Psoas muscle (tissue), 8 donors: ENCODE data around the gene EGFLAM. TPM values are rescaled to one million over a fixed set of nuclear protein-coding genes. Genes with fewer than 3 reads are reported as not detected.

Experiments
- ATAC-seq, 4 donors: fragments of 200-7000 bp; cut with Tn5 transposase; one replicate each; pipeline ENCODE4 v1.9.1; 2020; ENCODE audit warnings: moderate library complexity in 3 of 4, mild to moderate bottlenecking in 2 of 4
- DNase-seq, 2 donors: peaks; one replicate each; pipeline ENCODE4 v3.0.0-alpha.2; 2020
- H3K27ac ChIP-seq: fragments of 200-600 bp; one replicate; pipeline ENCODE4 v1.8.0; 2022
- H3K27me3 ChIP-seq, 3 donors: fragments of 200-600 bp in 1 of 3; one replicate each; pipeline versions ENCODE4 v1.6.1 to v1.8.0; 2013 to 2022; ENCODE audit warnings: low read length in 2 of 3, mild to moderate bottlenecking in 2 of 3, moderate library complexity in 1 of 3; ENCODE audit not compliant: insufficient read depth in 3 of 3
- H3K36me3 ChIP-seq, 2 donors: fragments of 200-600 bp in 1 of 2; one replicate each; pipeline versions ENCODE4 v1.6.1 to v1.8.0; 2013 to 2022; ENCODE audit warnings: low read depth in 1 of 2, mild to moderate bottlenecking in 1 of 2, moderate library complexity in 1 of 2; ENCODE audit not compliant: insufficient read depth in 1 of 2
- H3K4me1 ChIP-seq: fragments of 200-600 bp; one replicate; pipeline ENCODE4 v1.8.0; 2022
- H3K4me3 ChIP-seq: fragments of 200-600 bp; one replicate; pipeline ENCODE4 v1.8.0; 2022; ENCODE audit warnings: mild to moderate bottlenecking
- H3K9me3 ChIP-seq: fragments of 200-600 bp; one replicate; pipeline ENCODE4 v1.8.0; 2022
- WGBS, 3 donors: extraction: QIAGEN DNeasy Blood & Tissue Kit; methylation state at CpG; one replicate each; pipeline versions ENCODE4 v1.1.6 to v1.1.7; 2013; 5-methylcytosine and 5-hydroxymethylcytosine counted together
- intact Hi-C, 2 donors: fragments of 100-400 bp; cut with DNase I; formaldehyde crosslinking; loops; one replicate each; pipeline versions ENCODE4 v1.11.0 to v1.14.2; 2022
- polyA plus RNA-seq, 3 donors: library from polyadenylated mRNA; stranded (reverse); fragments of 200-250 nt; gene quantifications; one replicate each; pipeline ENCODE4 v1.2.3, GENCODE V29; 2013
- total RNA-seq, 4 donors: library from RNA; stranded (reverse); fragmentation: NEBNext Ultra II Directional in 2 of 4; extraction: Animal tissue kit (Norgen Biotek cat#: 25700) in 2 of 4; gene quantifications; one replicate each; pipeline versions ENCODE4 v1.2.1 to v1.2.4, GENCODE V29; 2021 to 2023
- TF ChIP-seq, protein P1 (sequence below): fragments of 200-600 bp; IDR thresholded peaks from one replicate; pipeline ENCODE4 v1.8.0; 2022; ENCODE audit warnings: antibody characterized with exemption
- donor health status: healthy with polysubstance abuse.
- donor health status: DM: no; HTN: no; CAD: no; lungs with moderate emphysema.
- donor health status: Bipolar disorder and iron deficiency.
- donor health status: healthy.
- donor health status: DM: yes; HTN: yes; CAD: no.
- donor health status: DM: no; HTN: no; CAD: no.
- donor health status: DM: no; HTN: no; CAD: no.
- donor health status: DM: yes; HTN: yes; CAD: no.

Gene EGFLAM
- total and polyA plus RNA-seq, 7 donors, result 16.0 to 53.8 (median 35.3) TPM

DNA sequence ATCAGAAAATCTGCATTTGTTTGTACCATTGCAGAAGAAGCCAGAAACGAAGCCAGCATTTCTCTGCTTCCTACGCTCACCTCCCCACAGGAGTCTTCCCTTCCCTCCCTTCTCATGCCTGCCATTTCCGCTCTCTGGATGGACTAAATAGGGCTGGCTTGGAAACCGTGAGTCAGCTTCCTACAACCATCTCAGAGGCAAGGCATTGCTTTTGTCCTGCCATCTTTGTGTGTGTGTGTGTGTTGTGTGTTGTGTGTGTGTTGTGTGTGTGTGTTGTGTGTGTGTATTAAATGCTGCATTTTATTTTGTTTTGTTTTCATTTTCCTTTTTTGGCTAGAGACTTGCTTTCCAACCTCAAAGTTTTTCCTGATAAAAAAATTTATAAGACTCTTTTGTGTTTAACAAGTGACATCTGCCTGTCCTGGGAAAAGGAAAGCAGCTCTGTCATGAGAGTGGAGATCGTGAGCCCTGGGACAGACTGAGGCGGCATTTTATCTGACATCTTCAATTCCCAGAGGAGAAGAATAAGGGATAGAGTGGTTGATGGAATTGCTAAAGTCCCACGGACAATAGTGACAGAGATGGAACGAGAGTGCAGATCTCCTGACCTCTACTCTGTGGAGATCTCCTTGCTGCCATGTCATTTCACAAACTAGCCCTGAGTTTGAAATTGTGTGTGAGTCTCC, 7.5 kb upstream of the EGFLAM start:
- H3K4me3 ChIP-seq, result no peak overlapping the region
- 63 to 77% (median 75%) methylated on average over 8 of the region's 8 CpGs for WGBS, 3 donors
- ATAC-seq, result no peak
- H3K27ac ChIP-seq, result no peak overlapping the region
- peaks cover 0 to 7% (median 0%) of the 10 kb centered on the region in 3 donors for H3K27me3 ChIP-seq
- intact Hi-C loops, result no loop called here
- no peaks in the 10 kb centered on the region for H3K9me3 ChIP-seq
- peaks cover 8% of the 10 kb centered on the region for H3K4me1 ChIP-seq
- TF ChIP-seq, protein P1, sequence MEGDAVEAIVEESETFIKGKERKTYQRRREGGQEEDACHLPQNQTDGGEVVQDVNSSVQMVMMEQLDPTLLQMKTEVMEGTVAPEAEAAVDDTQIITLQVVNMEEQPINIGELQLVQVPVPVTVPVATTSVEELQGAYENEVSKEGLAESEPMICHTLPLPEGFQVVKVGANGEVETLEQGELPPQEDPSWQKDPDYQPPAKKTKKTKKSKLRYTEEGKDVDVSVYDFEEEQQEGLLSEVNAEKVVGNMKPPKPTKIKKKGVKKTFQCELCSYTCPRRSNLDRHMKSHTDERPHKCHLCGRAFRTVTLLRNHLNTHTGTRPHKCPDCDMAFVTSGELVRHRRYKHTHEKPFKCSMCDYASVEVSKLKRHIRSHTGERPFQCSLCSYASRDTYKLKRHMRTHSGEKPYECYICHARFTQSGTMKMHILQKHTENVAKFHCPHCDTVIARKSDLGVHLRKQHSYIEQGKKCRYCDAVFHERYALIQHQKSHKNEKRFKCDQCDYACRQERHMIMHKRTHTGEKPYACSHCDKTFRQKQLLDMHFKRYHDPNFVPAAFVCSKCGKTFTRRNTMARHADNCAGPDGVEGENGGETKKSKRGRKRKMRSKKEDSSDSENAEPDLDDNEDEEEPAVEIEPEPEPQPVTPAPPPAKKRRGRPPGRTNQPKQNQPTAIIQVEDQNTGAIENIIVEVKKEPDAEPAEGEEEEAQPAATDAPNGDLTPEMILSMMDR, result no peak
- no peak for DNase-seq
- no peaks in the 10 kb centered on the region for H3K36me3 ChIP-seq

DNA sequence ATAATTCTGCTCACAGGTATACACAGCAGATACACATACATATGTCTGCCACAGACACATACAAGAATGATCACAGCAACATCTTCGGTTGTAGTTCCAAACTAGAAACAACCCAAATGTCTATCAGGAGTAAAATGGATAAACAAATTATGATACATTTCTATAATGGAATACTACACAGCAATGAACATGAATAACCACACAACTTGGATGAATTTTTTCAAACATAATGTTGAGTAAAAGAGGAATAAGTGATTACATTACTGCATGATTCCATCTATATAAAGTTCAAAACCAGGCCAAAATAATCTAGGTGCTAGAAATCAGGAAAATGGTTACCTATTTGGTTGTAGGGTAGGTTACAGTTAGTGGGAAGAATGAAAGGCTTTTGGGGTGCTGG, 4.6 kb upstream of the EGFLAM start:
- ATAC-seq (no peak), DNase-seq (no peak)
- WGBS, 3 donors, result 86 to 100% (median 88%) methylated on average over 1 of the region's 1 CpG
- Histone ChIP-seq H3K4me3 (no peak overlapping the region), H3K4me1 (peaks cover 10% of the 10 kb centered on the region), H3K9me3 (no peaks in the 10 kb centered on the region), H3K36me3 (no peaks in the 10 kb centered on the region), H3K27ac (no peak overlapping the region), H3K27me3 (peaks cover 0 to 36% (median 14%) of the 10 kb centered on the region in 3 donors)
- TF ChIP-seq, protein P1, result no peak
- intact Hi-C loops, result no loop called here

DNA sequence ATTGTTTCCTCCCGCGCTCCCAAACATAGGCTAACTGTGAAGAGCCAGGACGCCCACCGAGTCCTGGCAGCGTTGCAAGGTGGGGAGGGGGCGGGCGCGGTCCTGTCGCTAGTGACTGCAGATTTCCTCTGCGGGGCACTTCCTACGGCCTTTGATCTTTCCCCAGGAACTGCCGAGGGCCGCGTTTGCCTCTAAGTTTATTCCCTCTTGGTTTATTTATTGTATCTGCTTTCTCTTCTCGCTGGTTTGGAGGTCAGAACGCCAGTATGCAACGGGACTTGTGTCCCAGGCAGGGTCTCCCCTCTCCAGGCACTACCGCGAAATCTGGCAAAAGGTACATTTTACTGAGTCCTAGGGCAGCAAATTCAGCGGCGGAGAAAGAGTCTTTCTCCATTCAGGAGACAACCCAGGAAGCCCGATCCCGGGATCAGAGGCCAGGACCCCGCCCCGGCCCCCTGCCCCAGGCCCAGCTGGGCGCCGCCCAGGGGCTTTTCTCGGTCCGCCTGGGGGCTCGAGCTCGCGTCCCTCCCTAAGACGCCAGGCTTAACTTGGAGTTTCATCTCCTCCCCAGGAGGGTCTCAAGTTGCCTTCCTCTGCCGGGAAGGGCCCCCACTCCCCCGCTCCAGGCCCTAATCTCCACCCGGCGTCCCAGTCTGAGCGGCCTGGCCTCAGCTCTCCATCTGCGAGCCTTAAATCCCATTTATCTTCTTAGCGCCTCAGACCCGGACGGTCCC, 884 bp upstream of the EGFLAM start:
- DNase-seq, result peak in 1 of 2 donors; percentile 38
- H3K27ac ChIP-seq, result peak overlapping the region; percentile 21
- TF ChIP-seq, protein P1, result no peak
- H3K36me3 ChIP-seq, result no peaks in the 10 kb centered on the region
- peaks cover 2% of the 10 kb centered on the region for H3K4me1 ChIP-seq
- H3K4me3 ChIP-seq, result peak overlapping the region; percentile 72
- ATAC-seq, result peak in 1 of 4 donors; percentile 38
- H3K27me3 ChIP-seq, result peaks cover 0 to 66% (median 14%) of the 10 kb centered on the region in 3 donors
- H3K9me3 ChIP-seq, result no peaks in the 10 kb centered on the region
- intact Hi-C loops, result no loop called here
- 4 to 5% (median 4%) methylated on average over 41 to 42 of the region's 42 CpGs for WGBS, 3 donors

DNA sequence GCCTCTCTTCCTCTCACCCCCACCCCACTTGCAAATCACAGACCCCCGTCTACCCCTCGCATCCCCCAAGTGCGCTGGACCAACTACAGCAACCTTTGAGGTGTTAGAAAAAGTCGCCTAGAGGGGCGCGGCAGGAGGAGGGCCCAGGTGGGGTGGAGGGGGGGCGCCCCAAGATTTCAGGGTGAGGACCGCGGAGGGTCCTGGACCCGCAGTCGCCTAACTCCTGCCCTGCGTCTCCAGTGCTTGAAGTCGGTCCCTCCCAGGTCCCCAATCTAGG, 379 bp upstream of the EGFLAM start:
- TF ChIP-seq, protein P1, result no peak
- peak overlapping the region; percentile 72 for H3K4me3 ChIP-seq
- H3K27ac ChIP-seq, result peak overlapping the region; percentile 47
- ATAC-seq (peak in 1 of 4 donors; percentile 14), DNase-seq (peak in 1 of 2 donors; percentile 23)
- H3K4me1 ChIP-seq, result peaks cover 2% of the 10 kb centered on the region
- 0 to 2% (median 1%) methylated on average over 11 to 13 of the region's 13 CpGs for WGBS, 3 donors
- H3K9me3 ChIP-seq, result no peaks in the 10 kb centered on the region
- H3K36me3 ChIP-seq, result no peaks in the 10 kb centered on the region
- intact Hi-C loops, result no loop called here
- peaks cover 0 to 68% (median 14%) of the 10 kb centered on the region in 3 donors for H3K27me3 ChIP-seq
